Breast epithelium (tissue), 4 donors: ENCODE measurements around the gene CPED1. TPM values are rescaled to one million over a fixed set of nuclear protein-coding genes. Genes with fewer than 3 reads are reported as not detected.
"Not testable (repeated sequence)": the region's sequence is repeated elsewhere in the genome, so short reads cannot be mapped to it uniquely, and the experiment has no call there.

ENCODE experiments used
- DNase-seq, 2 donors: peaks; one replicate each; pipeline ENCODE4 v3.0.0-alpha.2; 2019; ENCODE audit warnings: low spot score in 2 of 2
- H3K27ac ChIP-seq, 2 donors: fragments of 200-600 bp; sonication (generic) in 1 of 2; one replicate each; pipeline ENCODE4 v1.5.1; 2016 to 2019; ENCODE audit warnings: mild to moderate bottlenecking in 1 of 2
- H3K27me3 ChIP-seq, 2 donors: fragments of 200-600 bp; sonication (generic) in 1 of 2; one replicate each; pipeline versions ENCODE4 v1.5.1 to v1.6.0; 2017 to 2019; ENCODE audit warnings: control low read depth in 1 of 2, mild to moderate bottlenecking in 1 of 2
- H3K36me3 ChIP-seq: fragments of 200-600 bp; one replicate; pipeline ENCODE4 v1.5.1; 2019
- H3K4me1 ChIP-seq, 2 donors: fragments of 200-600 bp; sonication (generic); one replicate each; pipeline ENCODE4 v1.5.1; 2016 to 2019; ENCODE audit warnings: control low read depth in 1 of 2
- H3K4me3 ChIP-seq, 3 donors: fragments of 200-600 bp; sonication (generic); 1 replicate in 2 of 3; 2 replicates in 1 of 3; pipeline ENCODE4 v1.5.1; 2016 to 2019; ENCODE audit warnings: mild to moderate bottlenecking in 3 of 3, moderate library complexity in 2 of 3
- H3K9me3 ChIP-seq, 2 donors: fragments of 200-600 bp; sonication (generic) in 1 of 2; one replicate each; pipeline ENCODE4 v1.5.1; 2016 to 2019; ENCODE audit warnings: control low read depth in 1 of 2
- CTCF ChIP-seq, 3 donors: fragments of 450-650 bp; IDR thresholded peaks; one replicate each; pipeline ENCODE4 v1.5.1; 2016 to 2017; ENCODE audit warnings: antibody characterized with exemption in 3 of 3, mild to moderate bottlenecking in 3 of 3, moderate library complexity in 3 of 3
- POLR2A ChIP-seq: fragments of 450-650 bp; IDR thresholded peaks from one replicate; pipeline ENCODE4 v1.6.1; 2016; ENCODE audit warnings: antibody characterized with exemption, mild to moderate bottlenecking, moderate library complexity
- POLR2AphosphoS5 ChIP-seq, 3 donors: sonication (generic); formaldehyde crosslinking; IDR thresholded peaks; one replicate each; pipeline ENCODE4 v1.6.1; 2017; ENCODE audit warnings: antibody characterized with exemption in 3 of 3
- intact Hi-C: fragments of 100-400 bp; cut with DNase I; formaldehyde crosslinking; loops from one replicate; pipeline ENCODE4 v1.15.1; 2023; ENCODE audit warnings: low total_unique reads
- total RNA-seq, 3 donors: library from RNA; depleted of rRNA; stranded (reverse); fragments of >200 nt; gene quantifications; one replicate each; pipeline ENCODE4 v1.1.0, GENCODE V29; 2016

CPED1 gene
- total RNA-seq, 3 donors from 2014 or later = 14.3 to 29.3 (median 15.4) TPM

- no peaks in the 10 kb centered on the region for H3K36me3 ChIP-seq
- no peaks in the 10 kb centered on the region for H3K9me3 ChIP-seq
- H3K27ac ChIP-seq = no peak overlapping the region
- TF ChIP-seq POLR2AphosphoS5 (IDR thresholded peaks at IDR 0.05) (no peak), POLR2A (no peak), CTCF (IDR thresholded peaks at IDR 0.05) (no peak)
- intact Hi-C loops = no loop called here
- H3K4me1 ChIP-seq = no peaks in the 10 kb centered on the region
- H3K4me3 ChIP-seq = no peak overlapping the region
- DNase-seq = no peak
- no peaks in the 10 kb centered on the region for H3K27me3 ChIP-seq
Measured at GRCh38 chr7:121002757-121003200, 14.3 kb downstream of the CPED1 start.

DNA sequence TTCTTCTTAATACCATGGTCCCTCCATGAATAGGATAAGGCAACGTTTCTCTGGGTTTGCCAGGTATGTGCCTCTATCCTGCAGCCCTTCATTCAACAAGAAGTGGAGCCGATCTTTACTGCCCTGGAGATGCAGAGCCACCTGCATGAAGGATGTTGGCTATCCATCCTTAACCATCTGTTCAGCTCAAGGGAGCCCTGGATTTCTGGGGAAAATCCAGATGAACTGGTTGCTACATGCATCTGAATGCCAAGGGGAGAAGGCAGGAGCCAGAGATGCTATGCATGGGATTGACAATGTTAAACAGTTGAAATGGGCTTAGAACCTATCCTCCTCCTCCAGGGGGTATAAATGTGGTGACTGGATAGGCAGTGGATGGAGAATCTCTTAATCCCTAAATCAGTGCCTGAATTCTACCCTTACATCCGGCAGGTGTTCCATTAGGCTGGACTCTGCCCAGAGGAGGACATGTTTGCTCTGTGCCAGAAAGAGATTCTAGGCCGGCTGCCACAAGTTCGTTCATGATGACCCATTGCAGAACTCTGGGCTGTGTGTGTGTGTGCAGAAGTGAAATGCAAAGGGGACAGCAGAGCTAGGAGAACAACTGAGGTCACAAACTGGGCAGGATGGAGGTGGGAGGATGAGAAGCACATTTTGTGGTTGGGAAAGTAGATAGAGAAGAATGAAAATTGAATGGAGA, 15.6 kb downstream of the CPED1 start:
- TF ChIP-seq CTCF (IDR thresholded peaks at IDR 0.05) (no peak), POLR2A (no peak), POLR2AphosphoS5 (IDR thresholded peaks at IDR 0.05) (no peak)
- no peak overlapping the region for H3K27ac ChIP-seq
- intact Hi-C loops = no loop called here
- H3K36me3 ChIP-seq = no peaks in the 10 kb centered on the region
- H3K4me1 ChIP-seq = no peaks in the 10 kb centered on the region
- no peaks in the 10 kb centered on the region for H3K27me3 ChIP-seq
- no peaks in the 10 kb centered on the region for H3K9me3 ChIP-seq
- no peak overlapping the region for H3K4me3 ChIP-seq
- no peak for DNase-seq

DNA sequence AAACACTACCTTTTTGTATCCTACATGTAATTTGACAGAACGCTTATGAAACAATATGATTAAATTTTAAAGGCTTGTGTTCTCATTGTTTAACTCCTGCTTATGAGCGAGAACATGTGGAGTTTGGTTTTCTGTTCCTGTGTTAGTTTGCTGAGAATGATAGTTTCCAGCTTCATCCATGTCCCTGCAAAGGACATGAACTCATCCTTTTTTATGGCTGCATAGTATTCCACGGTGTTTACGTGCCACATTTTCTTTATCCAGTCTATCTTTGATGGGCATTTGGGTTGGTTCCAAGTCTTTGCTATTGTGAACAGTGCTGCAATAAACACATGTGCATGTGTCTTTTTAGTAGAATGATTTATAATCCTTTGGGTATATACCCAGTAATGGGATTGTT, 16.5 kb downstream of the CPED1 start:
- not testable (repeated sequence) for H3K4me1 ChIP-seq, H3K36me3 ChIP-seq, H3K27ac ChIP-seq

GRCh38 chr7:121005996-121006584, 17.6 kb downstream of the CPED1 start:
- Histone ChIP-seq H3K4me3 (no peak overlapping the region), H3K4me1 (no peaks in the 10 kb centered on the region), H3K36me3 (no peaks in the 10 kb centered on the region), H3K27me3 (no peaks in the 10 kb centered on the region), H3K9me3 (no peaks in the 10 kb centered on the region), H3K27ac (peak overlapping the region; percentile 31 to 72)
- TF ChIP-seq CTCF (IDR thresholded peaks at IDR 0.05) = no peak
- intact Hi-C loops = no loop called here
- no peak for DNase-seq

More for the DNA sequence above, 16.5 kb downstream of the CPED1 start:
- H3K27me3 ChIP-seq, H3K4me3 ChIP-seq, intact Hi-C loops, H3K9me3 ChIP-seq, DNase-seq: not testable (repeated sequence)

GRCh38 chr7:121006711-121007315, 18.3 kb downstream of the CPED1 start:
- Histone ChIP-seq H3K27me3 (no peaks in the 10 kb centered on the region), H3K4me1 (no peaks in the 10 kb centered on the region), H3K27ac (peak overlapping the region; percentile 31 to 72), H3K9me3 (no peaks in the 10 kb centered on the region), H3K36me3 (no peaks in the 10 kb centered on the region), H3K4me3 (peak overlapping the region in 1 of 3 donors; percentile 26)
- no peak for DNase-seq
- TF ChIP-seq POLR2AphosphoS5 (IDR thresholded peaks at IDR 0.05) (no peak), POLR2A (no peak), CTCF (IDR thresholded peaks at IDR 0.05) (no peak)
- intact Hi-C loops = no loop called here
